Activated naive CD8-positive, alpha-beta T cell treated with anti-CD3 and anti-CD28 coated beads, Interleukin-2, amount 50 U/mL, for 24 hours (primary cell): ENCODE results near the gene CCNY.
A peak's percentile ranks its signal among the peaks of the same experiment; 100 is the strongest.

Experiments used
- ATAC-seq: fragments of 150-1000 bp; cut with Tn5 transposase; one replicate; pipeline ENCODE4 v1.10.0; 2021
- DNase-seq: peaks from one replicate; pipeline ENCODE4 v3.0.0; 2021
- H3K27ac Mint-ChIP-seq: one replicate; pipeline ENCODE4 v1.8.0; 2021; ENCODE audit warnings: mild to moderate bottlenecking, mixed read lengths
- H3K27me3 Mint-ChIP-seq: one replicate; pipeline ENCODE4 v1.8.0; 2021; ENCODE audit warnings: mixed read lengths
- H3K36me3 Mint-ChIP-seq: one replicate; pipeline ENCODE4 v1.8.0; 2021; ENCODE audit warnings: low read depth, mixed read lengths
- H3K4me1 Mint-ChIP-seq: one replicate; pipeline ENCODE4 v1.8.0; 2021; ENCODE audit warnings: mixed read lengths
- H3K4me3 Mint-ChIP-seq: one replicate; pipeline ENCODE4 v1.8.0; 2021; ENCODE audit warnings: mild to moderate bottlenecking, moderate library complexity, mixed read lengths
- H3K9me3 Mint-ChIP-seq: one replicate; pipeline ENCODE4 v1.8.0; 2021; ENCODE audit warnings: mixed read lengths

Gene CCNY

DNA sequence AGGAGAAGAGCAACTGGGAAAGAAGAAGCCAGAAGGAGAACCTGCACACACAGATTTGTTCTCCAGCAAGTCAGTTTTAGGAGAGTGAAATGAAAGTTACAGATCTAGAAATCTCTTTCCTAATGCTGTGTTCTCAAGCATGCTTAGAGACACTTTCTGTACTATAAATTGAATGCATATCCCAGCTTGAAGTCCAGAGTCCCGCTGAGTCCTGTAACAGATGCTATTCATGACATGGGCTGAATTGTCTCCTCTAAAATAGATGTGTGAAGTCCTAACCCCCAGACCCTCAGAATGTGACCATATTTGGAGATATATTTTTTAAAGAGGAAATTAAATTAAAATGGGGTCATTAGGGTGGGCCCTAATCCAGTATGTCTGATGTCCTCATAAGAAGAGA is 222.0 kb downstream of the CCNY start:
- Mint-ChIP-seq H3K4me1 (peaks cover 1% of the 10 kb centered on the region), H3K27me3 (no peaks in the 10 kb centered on the region), H3K9me3 (no peaks in the 10 kb centered on the region), H3K36me3 (peaks cover 13% of the 10 kb centered on the region), H3K27ac (no peak overlapping the region), H3K4me3 (no peak overlapping the region)
- ATAC-seq (no peak), DNase-seq (no peak)

DNA sequence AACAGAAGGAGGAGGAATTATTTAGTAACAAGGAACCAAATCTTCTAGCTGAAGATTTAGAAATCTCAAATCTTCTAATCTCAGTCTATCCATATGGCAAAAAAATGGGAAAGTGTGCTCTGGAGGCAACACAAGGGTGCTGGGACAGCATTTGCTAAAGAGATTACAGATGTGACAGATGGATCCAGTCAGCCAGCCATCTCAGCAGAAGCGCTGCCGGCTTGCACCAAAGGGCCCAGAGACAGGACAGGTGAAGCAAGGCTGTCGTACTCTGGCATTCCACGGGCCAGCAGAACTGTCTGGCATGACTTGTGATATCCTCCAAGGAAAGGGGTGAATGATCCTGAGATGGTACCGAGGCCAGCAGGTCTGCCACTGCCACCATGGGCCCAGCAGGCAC is 223.1 kb downstream of the CCNY start:
- Mint-ChIP-seq H3K27ac (no peak overlapping the region), H3K9me3 (no peaks in the 10 kb centered on the region), H3K4me1 (peaks cover 5% of the 10 kb centered on the region), H3K36me3 (peaks cover 15% of the 10 kb centered on the region), H3K4me3 (no peak overlapping the region), H3K27me3 (no peaks in the 10 kb centered on the region)
- DNase-seq (no peak), ATAC-seq (no peak)

GRCh38 chr10:35561715-35562114 is 225.4 kb downstream of the CCNY start:
- H3K4me3 Mint-ChIP-seq, result no peak overlapping the region
- DNase-seq (no peak), ATAC-seq (no peak)
- H3K36me3 Mint-ChIP-seq, result peaks cover 19% of the 10 kb centered on the region
- H3K4me1 Mint-ChIP-seq, result peaks cover 5% of the 10 kb centered on the region
- H3K27ac Mint-ChIP-seq, result no peak overlapping the region
- no peaks in the 10 kb centered on the region for H3K27me3 Mint-ChIP-seq
- no peaks in the 10 kb centered on the region for H3K9me3 Mint-ChIP-seq

DNA sequence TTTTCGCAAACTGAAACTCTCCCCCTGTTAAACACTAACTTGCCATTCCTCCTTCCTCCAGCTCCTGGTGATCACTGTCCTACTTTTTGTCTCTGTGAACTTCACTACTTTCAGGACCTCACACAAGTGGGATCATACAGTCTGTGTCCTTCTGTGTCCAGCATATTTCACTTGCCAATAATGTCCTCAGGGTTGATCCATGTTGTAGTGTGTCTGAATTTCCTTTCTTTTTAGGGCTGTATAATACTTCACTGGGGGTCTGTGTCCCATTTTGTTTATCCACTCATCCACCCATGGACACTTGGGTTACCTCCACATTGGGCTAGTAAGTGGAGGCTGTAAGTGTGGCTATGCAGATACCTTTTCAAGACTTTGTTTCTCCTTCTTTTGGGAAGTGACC is 226.1 kb downstream of the CCNY start:
- H3K27me3 Mint-ChIP-seq, result no peaks in the 10 kb centered on the region
- H3K27ac Mint-ChIP-seq, result no peak overlapping the region
- H3K4me1 Mint-ChIP-seq, result peaks cover 5% of the 10 kb centered on the region
- ATAC-seq (no peak), DNase-seq (no peak)
- peaks cover 18% of the 10 kb centered on the region for H3K36me3 Mint-ChIP-seq
- no peaks in the 10 kb centered on the region for H3K9me3 Mint-ChIP-seq
- no peak overlapping the region for H3K4me3 Mint-ChIP-seq

DNA sequence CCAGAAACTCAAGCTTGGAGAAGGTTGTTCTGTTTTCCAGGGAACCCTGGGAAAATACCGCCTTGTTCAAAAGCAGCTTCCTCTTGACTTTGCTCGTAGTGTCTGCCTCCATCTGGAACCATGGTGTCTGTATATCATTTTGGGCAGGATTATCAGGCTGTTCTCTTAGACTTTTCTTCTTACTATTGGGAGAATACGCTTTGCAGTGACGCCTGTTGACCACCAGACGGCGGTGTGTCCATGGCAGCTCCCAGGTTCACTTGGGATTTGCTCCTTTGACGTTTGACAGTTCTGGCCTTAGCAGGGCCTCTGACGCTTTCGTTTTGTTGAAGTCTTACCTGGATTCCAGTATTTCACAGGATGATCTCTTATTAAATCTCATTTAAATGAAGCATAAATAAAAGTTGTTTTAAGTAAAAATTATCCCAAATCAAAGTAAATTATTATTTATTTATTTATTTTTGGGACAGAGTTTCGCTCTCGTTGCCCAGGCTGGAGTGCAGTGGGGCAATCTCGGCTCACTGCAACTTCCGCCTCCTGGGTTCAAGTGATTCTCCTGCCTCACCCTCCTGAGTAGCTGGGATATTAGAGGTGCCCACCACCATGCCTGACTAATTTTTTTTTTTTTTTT is 227.1 kb downstream of the CCNY start:
- no peaks in the 10 kb centered on the region for H3K27me3 Mint-ChIP-seq
- no peak overlapping the region for H3K27ac Mint-ChIP-seq
- peaks cover 5% of the 10 kb centered on the region for H3K4me1 Mint-ChIP-seq
- ATAC-seq (no peak), DNase-seq (peak; percentile 53)
- H3K9me3 Mint-ChIP-seq, result no peaks in the 10 kb centered on the region
- peaks cover 16% of the 10 kb centered on the region for H3K36me3 Mint-ChIP-seq
- H3K4me3 Mint-ChIP-seq, result no peak overlapping the region

DNA sequence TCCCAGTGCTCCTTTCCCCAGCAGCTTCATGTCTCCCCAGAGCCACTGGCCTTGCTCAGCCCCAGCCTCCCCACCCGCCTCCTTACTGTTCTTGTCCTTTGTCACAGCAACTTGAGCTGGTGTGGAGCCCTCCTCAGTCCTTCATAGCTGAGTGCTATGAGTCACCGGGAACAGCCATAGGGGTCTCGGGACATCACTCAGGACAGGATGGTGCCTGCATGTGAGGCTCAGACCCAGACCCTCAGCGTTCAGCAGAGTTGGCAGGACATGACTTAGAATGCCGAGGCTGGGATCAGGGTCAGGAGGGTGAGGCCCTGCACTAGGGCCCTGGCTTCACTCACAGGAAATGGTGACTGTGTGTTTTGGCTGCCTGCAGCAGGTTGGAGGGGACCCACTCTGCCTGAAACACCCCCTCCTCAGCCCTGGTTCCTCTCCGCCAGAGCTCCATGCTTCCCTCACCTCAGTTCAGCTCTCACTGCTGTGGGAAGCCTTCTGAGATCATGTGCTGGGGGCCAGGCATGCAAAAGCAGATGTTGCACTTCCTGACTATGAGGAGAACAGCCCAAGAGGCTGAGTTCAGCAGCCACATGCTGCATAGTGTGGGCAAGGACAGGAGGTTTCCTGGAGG is 228.1 kb downstream of the CCNY start:
- no peaks in the 10 kb centered on the region for H3K9me3 Mint-ChIP-seq
- ATAC-seq, result no peak
- DNase-seq, result no peak
- H3K36me3 Mint-ChIP-seq, result peaks cover 16% of the 10 kb centered on the region
- H3K27me3 Mint-ChIP-seq, result no peaks in the 10 kb centered on the region
- no peak overlapping the region for H3K4me3 Mint-ChIP-seq
- H3K4me1 Mint-ChIP-seq, result peaks cover 5% of the 10 kb centered on the region
- no peak overlapping the region for H3K27ac Mint-ChIP-seq

GRCh38 chr10:35565602-35566081 is 229.3 kb downstream of the CCNY start:
- Mint-ChIP-seq H3K4me1 (peaks cover 5% of the 10 kb centered on the region), H3K27ac (no peak overlapping the region), H3K36me3 (peaks cover 20% of the 10 kb centered on the region), H3K4me3 (no peak overlapping the region), H3K9me3 (no peaks in the 10 kb centered on the region), H3K27me3 (no peaks in the 10 kb centered on the region)
- ATAC-seq, result no peak
- DNase-seq, result no peak

- H3K4me3 Mint-ChIP-seq, result no peak overlapping the region
- H3K36me3 Mint-ChIP-seq, result peaks cover 24% of the 10 kb centered on the region
- peaks cover 5% of the 10 kb centered on the region for H3K4me1 Mint-ChIP-seq
- no peak for ATAC-seq
- H3K9me3 Mint-ChIP-seq, result no peaks in the 10 kb centered on the region
- DNase-seq, result no peak
- no peak overlapping the region for H3K27ac Mint-ChIP-seq
- H3K27me3 Mint-ChIP-seq, result no peaks in the 10 kb centered on the region
These were observed 231.6 kb downstream of the CCNY start for GRCh38 chr10:35567951-35568350.

GRCh38 chr10:35568483-35569015 is 232.2 kb downstream of the CCNY start:
- ATAC-seq (no peak), DNase-seq (no peak)
- Mint-ChIP-seq H3K27ac (no peak overlapping the region), H3K4me1 (peaks cover 3% of the 10 kb centered on the region), H3K9me3 (no peaks in the 10 kb centered on the region), H3K4me3 (no peak overlapping the region), H3K36me3 (peaks cover 24% of the 10 kb centered on the region), H3K27me3 (no peaks in the 10 kb centered on the region)

- DNase-seq (no peak), ATAC-seq (no peak)
- H3K9me3 Mint-ChIP-seq, result no peaks in the 10 kb centered on the region
- peaks cover 28% of the 10 kb centered on the region for H3K36me3 Mint-ChIP-seq
- H3K27ac Mint-ChIP-seq, result no peak overlapping the region
- no peaks in the 10 kb centered on the region for H3K27me3 Mint-ChIP-seq
- H3K4me3 Mint-ChIP-seq, result no peak overlapping the region
- H3K4me1 Mint-ChIP-seq, result peaks cover 2% of the 10 kb centered on the region
These were observed 232.9 kb downstream of the CCNY start for GRCh38 chr10:35569111-35569707.

GRCh38 chr10:35569836-35570235 is 233.5 kb downstream of the CCNY start:
- Mint-ChIP-seq H3K4me1 (no peaks in the 10 kb centered on the region), H3K27ac (no peak overlapping the region), H3K36me3 (peaks cover 31% of the 10 kb centered on the region), H3K4me3 (no peak overlapping the region), H3K9me3 (no peaks in the 10 kb centered on the region), H3K27me3 (no peaks in the 10 kb centered on the region)
- ATAC-seq (no peak), DNase-seq (no peak)

- H3K9me3 Mint-ChIP-seq, result peaks cover 2% of the 10 kb centered on the region
- DNase-seq (no peak), ATAC-seq (no peak)
- H3K27ac Mint-ChIP-seq, result no peak overlapping the region
- no peak overlapping the region for H3K4me3 Mint-ChIP-seq
- H3K36me3 Mint-ChIP-seq, result peaks cover 33% of the 10 kb centered on the region
- no peaks in the 10 kb centered on the region for H3K27me3 Mint-ChIP-seq
- no peaks in the 10 kb centered on the region for H3K4me1 Mint-ChIP-seq
These were observed 234.1 kb downstream of the CCNY start for GRCh38 chr10:35570397-35570796.

- H3K27ac Mint-ChIP-seq, result peak overlapping the region; percentile 46
- no peak overlapping the region for H3K4me3 Mint-ChIP-seq
- H3K9me3 Mint-ChIP-seq, result peaks cover 5% of the 10 kb centered on the region
- H3K4me1 Mint-ChIP-seq, result no peaks in the 10 kb centered on the region
- peaks cover 28% of the 10 kb centered on the region for H3K36me3 Mint-ChIP-seq
- H3K27me3 Mint-ChIP-seq, result no peaks in the 10 kb centered on the region
- ATAC-seq (no peak), DNase-seq (no peak)
These were observed 236.3 kb downstream of the CCNY start for GRCh38 chr10:35572583-35572982.

- Mint-ChIP-seq H3K9me3 (peaks cover 10% of the 10 kb centered on the region), H3K4me1 (no peaks in the 10 kb centered on the region), H3K27me3 (no peaks in the 10 kb centered on the region), H3K27ac (no peak overlapping the region), H3K36me3 (peaks cover 31% of the 10 kb centered on the region), H3K4me3 (no peak overlapping the region)
- no peak for DNase-seq
- no peak for ATAC-seq
These were observed 237.5 kb downstream of the CCNY start for GRCh38 chr10:35573796-35574195.

GRCh38 chr10:35574924-35575352 is 238.6 kb downstream of the CCNY start:
- no peak overlapping the region for H3K27ac Mint-ChIP-seq
- DNase-seq, result no peak

More at GRCh38 chr10:35574924-35575352, 238.6 kb downstream of the CCNY start:
- Mint-ChIP-seq H3K27me3 (no peaks in the 10 kb centered on the region), H3K36me3 (peaks cover 24% of the 10 kb centered on the region), H3K4me3 (no peak overlapping the region), H3K4me1 (no peaks in the 10 kb centered on the region), H3K9me3 (peaks cover 10% of the 10 kb centered on the region)
- ATAC-seq, result no peak
